Transverse colon (tissue), 4 donors: ENCODE data around the gene LMF1. TPM values are rescaled to one million over a fixed set of nuclear protein-coding genes. Genes with fewer than 3 reads are reported as not detected.

Source experiments
- DNase-seq: peaks from one replicate; pipeline ENCODE4 v3.0.0-alpha.2; 2019
- H3K27ac ChIP-seq, 4 donors: fragments of 200-600 bp; sonication (generic); 2 replicates each; pipeline ENCODE4 v1.5.1; 2016 to 2018; ENCODE audit warnings: inconsistent platforms in 4 of 4
- H3K27me3 ChIP-seq: fragments of 200-600 bp; sonication (generic); 2 replicates; pipeline ENCODE4 v1.5.1; 2017; ENCODE audit warnings: inconsistent platforms
- H3K36me3 ChIP-seq, 4 donors: fragments of 200-600 bp; sonication (generic); 2 replicates each; pipeline ENCODE4 v1.5.1; 2017 to 2019; ENCODE audit warnings: inconsistent platforms in 4 of 4
- H3K4me1 ChIP-seq, 4 donors: fragments of 200-600 bp; sonication (generic); 2 replicates each; pipeline ENCODE4 v1.5.1; 2017 to 2020; ENCODE audit warnings: inconsistent platforms in 4 of 4
- H3K4me3 ChIP-seq, 4 donors: fragments of 200-600 bp; sonication (generic); 1 replicate in 1 of 4; 2 replicates in 3 of 4; pipeline versions ENCODE4 v1.5.1 to v1.6.1; 2017 to 2019; ENCODE audit warnings: inconsistent platforms in 4 of 4
- H3K9me3 ChIP-seq, 2 donors: fragments of 200-600 bp; sonication (generic); 2 replicates each; pipeline ENCODE4 v1.5.1; 2017 to 2019; ENCODE audit warnings: inconsistent platforms in 2 of 2
- CTCF ChIP-seq, 5 experiments: fragments of 200-600 bp in 3 of 5; fragments of 450-650 bp in 2 of 5; sonication (generic) in 3 of 5; IDR thresholded peaks; 1 replicate in 2 of 5; 2 replicates in 3 of 5; pipeline ENCODE4 v1.5.1; 2016 to 2017; ENCODE audit warnings: antibody characterized with exemption in 5 of 5, inconsistent platforms in 3 of 5, mild to moderate bottlenecking in 2 of 5, moderate library complexity in 1 of 5
- EP300 ChIP-seq: sonication (generic); formaldehyde crosslinking; IDR thresholded peaks from one replicate; pipeline ENCODE4 v1.6.1; 2017; ENCODE audit warnings: antibody characterized with exemption, low read depth
- POLR2A ChIP-seq: fragments of 450-650 bp; IDR thresholded peaks from one replicate; pipeline ENCODE4 v1.6.1; 2016; ENCODE audit warnings: antibody characterized with exemption, mild to moderate bottlenecking, moderate library complexity
- POLR2AphosphoS5 ChIP-seq, 3 donors: sonication (generic); formaldehyde crosslinking; IDR thresholded peaks; one replicate each; pipeline ENCODE4 v1.6.1; 2016; ENCODE audit warnings: antibody characterized with exemption in 3 of 3
- WGBS, 2 donors: methylation state at CpG; one replicate each; pipeline ENCODE4 v1.1.5; 2018; ENCODE audit warnings: low coverage in 1 of 2; 5-methylcytosine and 5-hydroxymethylcytosine counted together
- in situ Hi-C, 4 donors: fragments of 200-750 bp; cut with MboI; loops; one replicate each; pipeline versions ENCODE4 v1.15.0 to v1.15.1; 2017; ENCODE audit warnings: low sequenced_read_pairs in 3 of 4, low pct_ligation_motif_present in 1 of 4, low pct_unique_long_range_greater_than_20kb in 1 of 4
- intact Hi-C: fragments of 100-400 bp; cut with DNase I; formaldehyde crosslinking; loops from one replicate; pipeline ENCODE4 v1.15.1; 2023; ENCODE audit warnings: low total_unique reads
- total RNA-seq, 4 donors: library from RNA; depleted of rRNA; stranded (reverse); fragments of >200 nt; gene quantifications; one replicate each; pipeline ENCODE4 v1.1.0, GENCODE V29; 2016

Gene LMF1
- total RNA-seq, 4 donors from 2014 or later, result 15.9 to 34.8 (median 19.6) TPM

GRCh38 chr16:983044-984030 is 12.6 kb upstream of the LMF1 start:
- TF ChIP-seq CTCF (IDR thresholded peaks at IDR 0.05) (no peak), EP300 (no peak), POLR2A (no peak), POLR2AphosphoS5 (IDR thresholded peaks at IDR 0.05) (no peak)
- H3K36me3 ChIP-seq, result no peaks in the 10 kb centered on the region
- in situ Hi-C loops, result no loop called here
- intact Hi-C loops, result no loop called here
- H3K27me3 ChIP-seq, result peaks cover 65% of the 10 kb centered on the region
- WGBS, 2 donors, result 27 to 57% methylated on average over 2 to 54 of the region's 59 CpGs
- no peak overlapping the region for H3K27ac ChIP-seq
- peaks cover 4 to 23% (median 13%) of the 10 kb centered on the region in 4 donors for H3K4me1 ChIP-seq
- H3K9me3 ChIP-seq, result no peaks in the 10 kb centered on the region
- DNase-seq, result no peak
- H3K4me3 ChIP-seq, result no peak overlapping the region

GRCh38 chr16:982145-983043 is 11.6 kb upstream of the LMF1 start:
- no peak for DNase-seq
- Histone ChIP-seq H3K27ac (no peak overlapping the region), H3K27me3 (peaks cover 58% of the 10 kb centered on the region), H3K36me3 (no peaks in the 10 kb centered on the region), H3K4me1 (peaks cover 4 to 23% (median 13%) of the 10 kb centered on the region in 4 donors), H3K9me3 (no peaks in the 10 kb centered on the region), H3K4me3 (peak overlapping the region in 3 of 4 donors; percentile 41 to 59 (median 45))
- in situ Hi-C loops, result no loop called here
- TF ChIP-seq CTCF (IDR thresholded peaks at IDR 0.05), result no peak
- TF ChIP-seq EP300, result no peak
- TF ChIP-seq POLR2A, result no peak
- no peak for TF ChIP-seq POLR2AphosphoS5 (IDR thresholded peaks at IDR 0.05)
- WGBS, 2 donors, result 25 to 29% methylated on average over 2 to 38 of the region's 76 CpGs
- intact Hi-C loops, result no loop called here

GRCh38 chr16:981695-982144 is 10.9 kb upstream of the LMF1 start, which contains the start of gene SOX8:
SOX8 (plus strand) TSS chr16:981770; CDS start chr16:981923, 153 bp downstream.
- intact Hi-C loops (no loop called here), in situ Hi-C loops (no loop called here)
- peaks cover 58% of the 10 kb centered on the region for H3K27me3 ChIP-seq
- H3K4me1 ChIP-seq, result peaks cover 4 to 23% (median 13%) of the 10 kb centered on the region in 4 donors
- DNase-seq, result no peak
- no peaks in the 10 kb centered on the region for H3K9me3 ChIP-seq
- TF ChIP-seq EP300, result no peak
- TF ChIP-seq POLR2AphosphoS5 (IDR thresholded peaks at IDR 0.05), result no peak
- no peak for TF ChIP-seq CTCF (IDR thresholded peaks at IDR 0.05)
- no peak for TF ChIP-seq POLR2A
- 2% methylated on average over 28 of the region's 80 CpGs; no CpG with 5 or more reads in 1 of the 2 donors for WGBS, 2 donors
- H3K27ac ChIP-seq, result no peak within 1 kb of the TSS
- H3K4me3 ChIP-seq, result peak within 1 kb of the TSS; percentile 29 to 59 (median 43)
- H3K36me3 ChIP-seq, result no peaks in the 10 kb centered on the region

GRCh38 chr16:980595-980854 is 9.7 kb upstream of the LMF1 start:
- Histone ChIP-seq H3K9me3 (no peaks in the 10 kb centered on the region), H3K27ac (no peak overlapping the region), H3K4me3 (peak overlapping the region; percentile 29 to 59 (median 43)), H3K4me1 (peaks cover 4 to 23% (median 13%) of the 10 kb centered on the region in 4 donors), H3K27me3 (peaks cover 62% of the 10 kb centered on the region), H3K36me3 (no peaks in the 10 kb centered on the region)
- DNase-seq, result no peak
- intact Hi-C loops, result no loop called here
- WGBS, 2 donors, result 6% methylated on average over 24 of the region's 31 CpGs; no CpG with 5 or more reads in 1 of the 2 donors
- TF ChIP-seq EP300 (no peak), POLR2AphosphoS5 (IDR thresholded peaks at IDR 0.05) (no peak), CTCF (IDR thresholded peaks at IDR 0.05) (no peak)
- in situ Hi-C loops, result no loop called here
